ENCODE measurements around the gene CADM1. TPM values are rescaled to one million over a fixed set of nuclear protein-coding genes. Genes with fewer than 3 reads are reported as not detected.

Gene CADM1
- total and polyA plus RNA-seq, 9 of the 15 experiments (the other 6 are each of a cell fraction or from before 2014, with no cell fraction given) = 0.42 TPM; not detected in 8

DNA sequence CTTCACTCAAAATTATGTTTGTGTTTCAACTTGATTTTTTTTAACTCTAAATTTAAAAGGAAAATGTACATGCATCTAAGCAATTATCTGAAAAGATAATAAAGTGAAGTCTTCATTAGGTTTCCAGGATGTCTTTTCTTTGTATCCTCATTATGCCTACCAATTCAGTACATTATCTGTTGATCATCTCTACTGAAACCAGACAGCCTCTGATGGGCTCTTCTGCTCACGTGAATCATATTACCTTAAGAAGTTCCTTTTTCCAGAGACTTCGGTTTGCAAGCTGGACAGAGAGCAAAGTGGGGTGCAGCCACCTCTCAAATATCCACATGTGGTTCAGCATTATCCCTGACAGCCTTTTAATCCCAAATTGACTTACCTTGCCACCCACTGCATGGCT lies 158.4 kb downstream of the CADM1 start (continued):
- TF ChIP-seq, protein P1, sequence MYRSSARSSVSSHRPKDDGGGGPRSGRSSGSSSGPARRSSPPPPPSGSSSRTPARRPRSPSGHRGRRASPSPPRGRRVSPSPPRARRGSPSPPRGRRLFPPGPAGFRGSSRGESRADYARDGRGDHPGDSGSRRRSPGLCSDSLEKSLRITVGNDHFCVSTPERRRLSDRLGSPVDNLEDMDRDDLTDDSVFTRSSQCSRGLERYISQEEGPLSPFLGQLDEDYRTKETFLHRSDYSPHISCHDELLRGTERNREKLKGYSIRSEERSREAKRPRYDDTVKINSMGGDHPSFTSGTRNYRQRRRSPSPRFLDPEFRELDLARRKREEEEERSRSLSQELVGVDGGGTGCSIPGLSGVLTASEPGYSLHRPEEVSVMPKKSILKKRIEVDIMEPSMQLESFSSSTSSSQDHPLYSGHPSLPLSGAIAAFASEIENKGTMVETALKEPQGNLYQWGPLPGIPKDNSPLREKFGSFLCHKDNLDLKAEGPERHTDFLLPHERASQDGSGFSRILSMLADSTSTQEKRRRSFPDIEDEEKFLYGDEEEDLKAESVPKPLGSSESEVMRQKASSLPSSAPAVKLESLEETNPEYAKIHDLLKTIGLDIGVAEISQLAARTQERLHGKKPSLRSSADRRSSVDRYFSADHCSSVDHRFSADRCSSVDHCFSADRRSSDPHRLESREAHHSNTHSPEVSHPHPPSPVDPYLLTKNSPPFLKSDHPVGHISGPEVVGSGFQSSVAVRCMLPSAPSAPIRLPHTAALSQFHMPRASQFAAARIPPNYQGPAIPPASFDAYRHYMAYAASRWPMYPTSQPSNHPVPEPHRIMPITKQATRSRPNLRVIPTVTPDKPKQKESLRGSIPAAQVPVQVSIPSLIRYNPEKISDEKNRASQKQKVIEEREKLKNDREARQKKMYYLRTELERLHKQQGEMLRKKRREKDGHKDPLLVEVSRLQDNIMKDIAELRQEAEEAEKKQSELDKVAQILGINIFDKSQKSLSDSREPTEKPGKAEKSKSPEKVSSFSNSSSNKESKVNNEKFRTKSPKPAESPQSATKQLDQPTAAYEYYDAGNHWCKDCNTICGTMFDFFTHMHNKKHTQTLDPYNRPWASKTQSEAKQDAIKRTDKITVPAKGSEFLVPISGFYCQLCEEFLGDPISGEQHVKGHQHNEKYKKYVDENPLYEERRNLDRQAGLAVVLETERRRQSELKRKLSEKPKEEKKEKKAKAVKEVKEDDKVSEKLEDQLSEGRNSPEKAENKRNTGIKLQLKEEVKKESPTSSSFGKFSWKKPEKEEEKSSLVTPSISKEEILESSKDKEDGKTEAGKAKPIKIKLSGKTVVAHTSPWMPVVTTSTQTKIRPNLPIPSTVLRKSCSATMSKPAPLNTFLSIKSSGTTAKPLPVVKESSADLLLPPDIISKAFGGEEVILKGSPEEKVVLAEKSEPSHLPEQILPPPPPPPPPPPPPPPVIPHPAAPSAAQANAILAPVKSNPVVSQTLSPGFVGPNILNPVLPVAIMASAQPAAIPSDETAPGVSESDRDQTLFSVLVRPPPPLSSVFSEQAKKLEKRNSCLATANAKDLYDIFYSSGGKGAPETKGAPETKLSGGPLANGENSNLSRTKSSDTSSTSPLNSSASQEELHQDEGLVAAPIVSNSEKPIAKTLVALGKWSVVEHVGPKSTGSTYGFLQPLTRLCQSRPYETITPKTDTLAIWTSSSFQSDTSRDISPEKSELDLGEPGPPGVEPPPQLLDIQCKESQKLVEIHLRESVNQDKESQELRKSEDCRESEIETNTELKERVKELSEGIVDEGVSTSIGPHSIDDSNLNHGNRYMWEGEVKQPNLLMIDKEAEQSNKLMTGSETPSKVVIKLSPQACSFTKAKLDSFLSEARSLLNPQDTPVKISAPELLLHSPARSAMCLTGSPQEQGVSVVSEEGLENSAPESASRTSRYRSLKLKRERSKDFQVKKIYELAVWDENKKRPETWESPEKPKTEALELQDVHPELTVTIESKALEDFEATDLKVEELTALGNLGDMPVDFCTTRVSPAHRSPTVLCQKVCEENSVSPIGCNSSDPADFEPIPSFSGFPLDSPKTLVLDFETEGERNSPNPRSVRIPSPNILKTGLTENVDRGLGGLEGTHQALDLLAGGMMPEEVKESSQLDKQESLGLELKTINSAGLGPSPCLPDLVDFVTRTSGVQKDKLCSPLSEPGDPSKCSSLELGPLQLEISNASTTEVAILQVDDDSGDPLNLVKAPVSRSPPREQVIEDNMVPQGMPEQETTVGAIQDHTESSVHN (IDR thresholded peaks at IDR 0.05; ENCODE audit: borderline replicate concordance in 1 of 2, low read depth in 1 of 2) = no peak
- TF ChIP-seq CBFA2T2 (conservative IDR thresholded peaks at IDR 0.05) (no peak), HDAC6 (IDR thresholded peaks at IDR 0.05; ENCODE audit: low read depth, low read length) (no peak), HDAC1 (IDR thresholded peaks at IDR 0.05) (no peak), STAT5B (CRISPR knock-in tag; IDR thresholded peaks at IDR 0.05) (no peak)

All from K562 (cell line).